CD4-positive, alpha-beta T cell treated with Interferon alpha-2 for 1 hour (primary cell): Measurements from ENCODE around the gene MET.
"Not testable (repeated sequence)": the region's sequence is repeated elsewhere in the genome, so short reads cannot be mapped to it uniquely, and the experiment has no call there.

Experiments
- DNase-seq, 2 donors: peaks; one replicate each; pipeline ENCODE4 v3.0.0-alpha.2; 2020 to 2022

MET gene

DNA sequence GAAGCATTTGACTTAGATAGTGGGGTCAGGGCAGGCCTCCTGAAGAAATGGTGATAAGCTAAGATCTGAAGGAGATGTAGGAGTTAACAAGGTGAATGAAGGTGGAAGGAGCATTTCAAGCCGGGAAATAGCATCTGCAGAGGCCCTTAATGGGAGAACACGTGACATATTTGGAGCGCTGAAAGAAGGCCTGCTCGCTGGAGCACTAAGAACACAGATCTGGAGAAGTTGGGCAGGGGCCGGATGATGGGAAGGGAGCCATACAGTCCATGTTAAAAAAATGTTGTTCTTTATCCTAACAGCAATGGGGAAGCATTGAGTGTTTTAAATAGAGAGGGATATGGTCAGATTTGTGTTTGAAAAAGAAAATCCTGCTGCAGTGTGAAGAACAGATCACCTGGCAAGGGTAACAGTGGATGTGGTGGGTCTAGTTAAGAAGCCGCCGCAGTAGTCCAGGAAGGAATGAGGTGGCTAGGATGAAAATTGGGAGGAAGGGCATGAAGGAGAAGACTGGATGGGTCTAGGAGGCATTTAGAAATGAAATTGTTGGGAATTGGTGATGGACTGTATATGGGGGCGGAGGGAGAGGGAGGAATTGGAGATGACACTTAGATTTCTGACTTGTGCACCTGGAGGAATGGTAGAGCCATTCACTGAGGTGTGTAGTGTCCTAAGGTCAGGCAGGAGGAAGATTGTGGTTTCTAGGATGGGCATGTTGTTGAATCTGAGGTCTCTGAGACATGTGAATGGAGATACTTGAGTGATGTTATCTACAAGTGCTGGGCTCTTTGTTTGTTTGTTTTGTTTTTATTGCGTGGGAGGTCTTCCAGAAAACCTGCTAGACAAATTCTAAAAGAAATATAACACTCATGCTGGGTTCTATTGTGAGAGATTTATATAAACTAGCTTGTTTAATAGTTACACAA, 58.4 kb downstream of the MET start:
- DNase-seq = no peak

DNA sequence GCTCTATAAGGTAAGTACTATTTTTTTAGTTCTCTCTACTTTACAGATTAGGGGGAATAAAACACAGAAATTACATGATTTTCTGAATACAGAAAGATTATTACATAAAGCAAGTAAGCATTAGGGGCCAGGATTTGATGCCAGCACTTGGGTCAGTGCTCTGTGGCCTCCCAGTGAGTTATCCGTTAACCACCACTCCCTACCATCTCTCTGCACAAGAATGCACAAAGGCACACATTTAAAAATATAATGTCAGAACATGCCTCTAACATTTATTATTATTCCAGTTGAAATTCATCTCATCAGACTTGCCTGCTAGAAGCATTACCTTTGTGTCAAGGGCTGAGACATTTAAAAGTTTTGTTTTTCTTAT, 59.0 kb downstream of the MET start:
- DNase-seq = no peak

GRCh38 chr7:116731445-116732335, 59.7 kb downstream of the MET start:
- no peak for DNase-seq

- DNase-seq = no peak
These were observed 61.0 kb downstream of the MET start for GRCh38 chr7:116732788-116733694.

- no peak for DNase-seq
These were observed 62.1 kb downstream of the MET start for GRCh38 chr7:116733924-116734580.

DNA sequence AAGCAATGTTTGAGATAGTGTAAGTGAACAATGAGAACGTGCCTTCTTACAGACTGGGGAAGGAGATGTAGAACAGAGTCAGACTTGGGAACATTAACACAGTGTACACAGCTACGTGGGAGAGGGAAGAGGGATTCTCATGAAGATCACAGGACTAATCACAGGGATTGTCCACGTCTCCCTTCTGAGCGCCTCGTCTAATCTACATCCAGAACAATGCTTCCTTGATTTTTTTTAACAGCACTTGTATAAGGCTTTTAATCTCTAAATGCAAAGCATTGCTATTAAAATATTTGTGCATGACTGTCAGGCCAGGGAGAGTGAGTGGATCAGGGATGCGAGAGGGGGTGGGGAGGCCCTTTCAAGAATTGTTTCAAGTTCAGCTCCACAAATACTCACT, 62.7 kb downstream of the MET start:
- DNase-seq = no peak

DNA sequence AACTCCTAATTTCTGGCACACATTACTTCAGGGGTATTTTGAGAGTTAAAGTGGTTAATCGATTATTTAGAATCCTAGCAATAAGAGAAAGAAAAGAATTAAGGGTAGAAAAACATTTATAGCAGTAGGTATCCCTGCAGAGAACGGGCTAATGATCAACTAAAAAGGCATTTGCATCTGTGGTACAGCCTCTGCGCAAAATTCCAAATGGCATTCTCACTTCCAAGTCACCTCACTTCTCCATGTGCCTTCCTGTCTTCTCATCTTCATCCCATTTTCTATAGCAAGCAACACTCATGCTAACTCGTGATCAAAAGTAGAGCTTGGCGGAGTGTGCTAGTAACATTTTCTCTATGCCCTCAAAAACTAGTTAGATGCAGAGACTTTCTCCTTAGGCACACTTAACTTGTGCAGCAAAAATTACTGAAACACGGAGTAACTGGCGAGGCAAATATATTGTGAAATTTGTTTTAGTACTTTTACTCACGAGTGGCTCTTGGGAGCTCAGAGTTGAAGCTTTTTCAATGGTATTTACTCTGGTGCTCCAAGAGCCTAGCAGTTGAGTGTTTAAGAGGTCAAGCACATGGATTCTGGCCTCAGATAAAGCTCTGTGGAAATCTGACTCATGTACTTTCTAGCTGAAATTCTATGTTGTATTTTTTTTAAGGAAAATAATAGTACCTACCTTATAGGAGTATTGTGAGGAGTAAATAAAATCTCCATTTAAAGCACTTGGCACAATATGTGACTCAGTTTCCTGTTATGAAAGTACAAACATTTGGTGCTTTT, 65.1 kb downstream of the MET start:
- DNase-seq = no peak

DNA sequence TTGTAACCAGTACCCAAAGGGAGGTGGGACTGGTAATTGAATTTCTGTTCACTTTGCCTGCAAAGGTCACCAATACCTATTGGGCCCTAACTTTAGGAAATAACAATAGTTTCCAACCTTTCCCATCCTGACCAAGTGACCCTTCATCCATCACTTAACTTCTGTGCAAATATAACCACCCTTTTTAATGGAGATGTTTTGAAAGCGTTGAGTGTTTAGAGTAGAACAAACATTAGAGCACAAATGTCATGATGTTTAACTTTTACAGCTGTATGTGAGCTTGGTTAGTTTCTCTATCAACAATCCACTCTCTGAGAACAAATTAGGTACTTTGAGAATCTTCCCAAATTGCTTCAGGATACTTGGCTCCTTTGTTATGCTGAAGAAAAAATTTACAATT, 66.4 kb downstream of the MET start:
- DNase-seq = no peak

- no peak for DNase-seq
These were observed 67.3 kb downstream of the MET start for GRCh38 chr7:116739307-116739706.

- no peak for DNase-seq
These were observed 68.2 kb downstream of the MET start for GRCh38 chr7:116740231-116740630.

DNA sequence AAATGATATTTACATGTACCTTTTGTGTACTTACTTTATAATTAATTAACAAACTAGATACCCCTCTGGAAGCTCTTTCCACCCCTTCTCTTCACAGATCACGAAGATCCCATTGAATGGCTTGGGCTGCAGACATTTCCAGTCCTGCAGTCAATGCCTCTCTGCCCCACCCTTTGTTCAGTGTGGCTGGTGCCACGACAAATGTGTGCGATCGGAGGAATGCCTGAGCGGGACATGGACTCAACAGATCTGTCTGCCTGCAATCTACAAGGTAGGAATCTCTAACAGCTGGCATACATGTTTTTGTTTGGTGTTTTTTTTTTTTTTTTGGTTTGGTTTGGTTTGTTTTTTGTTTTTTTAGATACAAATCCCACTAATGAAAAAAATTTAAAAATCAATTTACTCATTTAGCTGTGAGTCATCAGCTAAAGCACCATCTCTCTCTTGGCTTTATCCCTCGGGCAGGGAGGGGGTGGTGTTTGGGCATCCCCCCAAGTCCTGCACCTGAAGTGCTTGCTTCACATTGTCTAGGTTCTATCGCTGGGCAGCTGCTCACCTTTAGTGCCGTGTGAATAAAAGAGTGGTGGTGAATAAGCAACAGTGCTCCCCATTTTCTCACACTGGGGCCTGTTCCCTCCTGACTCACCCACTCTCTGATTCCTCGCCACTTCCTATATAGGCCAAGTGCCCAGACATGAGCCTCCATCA, 68.9 kb downstream of the MET start:
- DNase-seq = no peak

DNA sequence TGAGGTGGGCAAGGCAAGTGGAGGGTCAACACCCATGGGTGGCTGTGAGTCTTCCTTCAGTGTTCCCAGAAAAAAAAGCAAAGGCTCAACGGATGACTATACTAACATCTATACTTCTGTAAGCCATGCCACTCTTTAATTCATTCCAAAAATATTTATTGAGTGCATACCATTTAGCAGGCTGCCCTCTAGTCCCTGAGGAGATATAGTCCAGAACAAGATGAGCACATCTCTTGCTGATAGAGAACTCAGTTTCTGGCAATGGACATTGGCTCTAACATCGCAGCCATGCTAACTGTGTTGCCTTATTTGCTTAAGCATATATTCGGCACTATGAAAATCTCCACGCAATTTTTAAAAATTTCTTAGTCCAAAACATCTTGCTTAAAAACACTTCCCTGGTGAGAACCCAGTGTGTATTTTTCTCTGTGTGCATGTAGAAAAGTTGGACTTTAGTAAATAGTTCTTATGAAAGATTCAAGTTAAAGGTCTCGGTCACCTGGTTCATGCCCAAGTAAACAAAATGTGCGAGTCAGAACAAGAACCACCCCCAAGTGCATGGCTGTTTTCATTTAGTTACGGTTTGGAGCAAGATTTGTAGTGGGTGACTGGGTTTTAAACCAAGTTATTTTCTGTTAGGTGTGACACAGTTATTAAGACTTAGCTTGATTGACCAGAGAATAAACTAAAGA, 69.8 kb downstream of the MET start:
- DNase-seq = no peak

- no peak for DNase-seq
These were observed 70.6 kb downstream of the MET start for GRCh38 chr7:116742641-116743040.

GRCh38 chr7:116743835-116744234, 71.8 kb downstream of the MET start:
- DNase-seq = not testable (repeated sequence)

DNA sequence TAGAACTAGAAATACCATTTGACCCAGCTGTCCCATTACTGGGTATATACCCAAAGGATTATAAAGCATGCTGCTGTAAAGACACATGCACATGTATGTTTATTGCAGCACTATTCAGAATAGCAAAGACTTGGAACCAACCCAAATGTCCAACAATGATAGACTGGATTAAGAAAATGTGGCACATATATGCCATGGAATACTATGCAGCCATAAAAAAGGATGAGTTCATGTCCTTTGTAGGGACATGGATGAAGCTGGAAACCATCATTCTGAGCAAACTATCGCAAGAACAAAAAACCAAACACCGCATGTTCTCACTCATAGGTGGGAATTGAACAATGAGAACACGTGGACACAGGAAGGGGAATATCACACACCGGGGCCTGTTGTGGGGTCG, 74.4 kb downstream of the MET start:
- DNase-seq = not testable (repeated sequence)

GRCh38 chr7:116751070-116751469, 79.1 kb downstream of the MET start:
- not testable (repeated sequence) for DNase-seq

DNA sequence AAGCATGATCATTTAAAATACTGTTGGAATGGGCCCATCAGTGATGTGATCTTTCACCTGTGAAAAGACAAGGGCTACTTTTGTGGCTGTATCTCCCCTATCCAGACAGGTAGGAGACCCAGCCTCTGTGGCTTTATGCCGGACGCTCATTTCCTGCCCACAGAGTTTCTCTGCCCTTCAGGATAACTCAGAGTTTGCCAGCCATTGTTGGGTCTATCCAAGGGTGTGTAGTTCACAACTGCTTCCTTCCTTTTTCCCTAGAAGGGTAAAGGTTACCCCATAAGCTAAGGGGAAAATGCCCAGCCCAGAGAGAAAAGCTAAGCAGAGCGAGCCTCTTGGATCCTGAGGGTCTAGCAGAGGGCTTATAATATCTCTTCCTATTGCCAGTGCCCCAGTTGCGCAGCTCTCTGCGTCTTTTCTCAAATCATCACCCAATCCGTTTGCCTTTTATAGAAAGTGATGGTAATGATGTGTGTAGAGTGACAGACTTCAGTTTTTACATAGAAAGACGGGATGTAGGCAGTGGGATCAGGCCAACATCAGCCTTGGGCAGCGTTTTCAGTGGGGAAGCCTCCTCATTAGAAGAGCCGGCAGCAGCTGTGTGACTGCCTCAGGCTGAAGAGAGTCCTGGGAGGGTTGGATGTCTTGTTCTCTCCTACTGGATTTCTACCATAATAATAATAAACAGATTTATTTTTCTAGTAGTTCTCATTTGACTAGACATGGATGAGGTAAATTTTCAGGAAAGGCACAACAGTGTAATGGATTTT, 80.5 kb downstream of the MET start:
- no peak for DNase-seq

DNA sequence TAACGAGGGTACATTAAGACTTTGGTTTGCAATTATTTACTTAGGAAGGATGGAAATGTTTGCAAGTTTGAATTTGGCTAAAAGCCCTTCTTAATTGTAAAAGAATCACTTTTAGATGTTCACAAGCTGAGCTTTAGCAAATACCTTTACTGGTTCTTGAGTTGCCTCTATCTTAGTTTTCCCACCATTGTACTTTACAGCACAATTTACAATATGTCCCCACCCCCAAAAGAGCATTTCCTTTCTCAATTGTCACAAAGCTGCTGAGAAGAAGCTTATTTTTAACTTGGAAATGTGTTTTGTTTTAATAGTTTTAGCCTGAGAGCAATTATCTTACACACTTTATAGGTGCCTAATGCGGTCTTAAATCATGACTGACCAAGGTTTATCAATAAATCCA, 81.1 kb downstream of the MET start:
- no peak for DNase-seq

- no peak for DNase-seq
These were observed 82.2 kb downstream of the MET start for GRCh38 chr7:116754186-116754585.
